ENCODE results near the gene MCC.

MCC gene

GRCh38 chr5:113250341-113250953 lies 237.8 kb downstream of the MCC start:
- TF ChIP-seq CTCF (IDR thresholded peaks at IDR 0.05; ENCODE audit: insufficient read depth, low read length, missing control alignments) = no peak
- no peak overlapping the region for H3K4me3 ChIP-seq (ENCODE audit: low read depth, low read length)
- ChIA-PET CTCF (no interaction called here), POLR2A (no interaction called here)
- DNase-seq (ENCODE audit: low read depth, low spot score) = peak; percentile 12

- no peak for TF ChIP-seq CTCF (IDR thresholded peaks at IDR 0.05; ENCODE audit: insufficient read depth, low read length, missing control alignments)
- CTCF ChIA-PET = interaction anchor here (1.2 kb wide), 1 partner anchor 9 kb away, joined by 3 read pairs; no protein-coding TSS in a partner anchor
- no peak for DNase-seq (ENCODE audit: low read depth, low spot score)
- H3K4me3 ChIP-seq (ENCODE audit: low read depth, low read length) = no peak overlapping the region
- POLR2A ChIA-PET = no interaction called here
These were observed 239.0 kb downstream of the MCC start for GRCh38 chr5:113249206-113249605.

- H3K4me3 ChIP-seq (ENCODE audit: low read depth, low read length) = no peak overlapping the region
- ChIA-PET POLR2A (no interaction called here), CTCF (interaction anchor here (1.4 kb wide), 1 partner anchor 250 kb away, joined by 3 read pairs; no protein-coding TSS in a partner anchor)
- no peak for DNase-seq (ENCODE audit: low read depth, low spot score)
- no peak for TF ChIP-seq CTCF (IDR thresholded peaks at IDR 0.05; ENCODE audit: insufficient read depth, low read length, missing control alignments)
These were observed 241.8 kb downstream of the MCC start for GRCh38 chr5:113246361-113246870.

- no peak for DNase-seq (ENCODE audit: low read depth, low spot score)
- TF ChIP-seq CTCF (IDR thresholded peaks at IDR 0.05; ENCODE audit: insufficient read depth, low read length, missing control alignments) = no peak
- CTCF ChIA-PET = no interaction called here
- POLR2A ChIA-PET = no interaction called here
- no peak overlapping the region for H3K4me3 ChIP-seq (ENCODE audit: low read depth, low read length)
These were observed 242.6 kb downstream of the MCC start for GRCh38 chr5:113245427-113246225.

- no peak for TF ChIP-seq CTCF (IDR thresholded peaks at IDR 0.05; ENCODE audit: insufficient read depth, low read length, missing control alignments)
- POLR2A ChIA-PET = no interaction called here
- no peak for DNase-seq (ENCODE audit: low read depth, low spot score)
- CTCF ChIA-PET = no interaction called here
- H3K4me3 ChIP-seq (ENCODE audit: low read depth, low read length) = no peak overlapping the region
These were observed 243.3 kb downstream of the MCC start for GRCh38 chr5:113244966-113245365.

- ChIA-PET POLR2A (no interaction called here), CTCF (interaction anchor here (1.7 kb wide), 1 partner anchor 16 kb away, joined by 4 read pairs; no protein-coding TSS in a partner anchor)
These were observed 244.9 kb downstream of the MCC start for GRCh38 chr5:113243349-113243664.

More at GRCh38 chr5:113243349-113243664, 244.9 kb downstream of the MCC start:
- H3K4me3 ChIP-seq (ENCODE audit: low read depth, low read length) = no peak overlapping the region
- no peak for TF ChIP-seq CTCF (IDR thresholded peaks at IDR 0.05; ENCODE audit: insufficient read depth, low read length, missing control alignments)
- no peak for DNase-seq (ENCODE audit: low read depth, low spot score)
